Esophagus muscularis mucosa (tissue), 4 donors: ENCODE data around the gene GNPDA2. TPM values are rescaled to one million over a fixed set of nuclear protein-coding genes. Genes with fewer than 3 reads are reported as not detected.

Experiments used
- DNase-seq: peaks from one replicate; pipeline ENCODE4 v3.0.0-alpha.2; 2017; ENCODE audit errors: extremely low spot score
- H3K27ac ChIP-seq, 4 donors: fragments of 200-600 bp; sonication (generic); replicated peaks in 1 of 4; 1 replicate in 3 of 4; 2 replicates in 1 of 4; pipeline ENCODE4 v1.5.1; 2016 to 2019; ENCODE audit warnings: mild to moderate bottlenecking in 1 of 4
- H3K27me3 ChIP-seq, 4 donors: fragments of 200-600 bp; sonication (generic); one replicate each; pipeline versions ENCODE4 v1.5.1 to v1.6.0; 2016 to 2019
- H3K36me3 ChIP-seq, 4 donors: fragments of 200-600 bp; sonication (generic); one replicate each; pipeline ENCODE4 v1.5.1; 2016 to 2019
- H3K4me1 ChIP-seq, 4 donors: fragments of 200-600 bp; sonication (generic); one replicate each; pipeline ENCODE4 v1.5.1; 2016 to 2019
- H3K4me3 ChIP-seq, 4 donors: fragments of 200-600 bp; sonication (generic); 1 replicate in 2 of 4; 2 replicates in 2 of 4; pipeline ENCODE4 v1.5.1; 2016 to 2019; ENCODE audit warnings: mild to moderate bottlenecking in 4 of 4, moderate library complexity in 1 of 4
- H3K9me3 ChIP-seq, 4 donors: fragments of 200-600 bp; sonication (generic); 1 replicate in 3 of 4; 2 replicates in 1 of 4; pipeline ENCODE4 v1.5.1; 2016 to 2019
- CTCF ChIP-seq, 3 experiments: fragments of 200-600 bp in 2 of 3; fragments of 450-650 bp in 1 of 3; sonication (generic) in 2 of 3; IDR thresholded peaks; one replicate each; pipeline ENCODE4 v1.5.1; 2017 to 2019; ENCODE audit warnings: antibody characterized with exemption in 3 of 3, mild to moderate bottlenecking in 2 of 3, moderate library complexity in 1 of 3
- EP300 ChIP-seq: sonication (generic); formaldehyde crosslinking; IDR thresholded peaks from one replicate; pipeline ENCODE4 v1.6.1; 2017; ENCODE audit warnings: antibody characterized with exemption
- POLR2A ChIP-seq: fragments of 450-650 bp; IDR thresholded peaks from one replicate; pipeline ENCODE4 v1.6.1; 2017; ENCODE audit warnings: antibody characterized with exemption, moderate library complexity, mild to moderate bottlenecking, low read depth
- POLR2AphosphoS5 ChIP-seq, 2 donors: sonication (generic); formaldehyde crosslinking; IDR thresholded peaks; one replicate each; pipeline ENCODE4 v1.6.1; 2017; ENCODE audit warnings: antibody characterized with exemption in 2 of 2
- WGBS: methylation state at CpG from one replicate; pipeline ENCODE4 v1.1.5; 2018; 5-methylcytosine and 5-hydroxymethylcytosine counted together
- intact Hi-C: fragments of 100-400 bp; cut with DNase I; formaldehyde crosslinking; loops from one replicate; pipeline ENCODE4 v1.15.1; 2023
- total RNA-seq, 4 donors: library from RNA; depleted of rRNA; stranded (reverse); fragments of >200 nt; gene quantifications; one replicate each; pipeline versions ENCODE4 v1.1.0 to v1.2.1, GENCODE V29; 2016

Gene GNPDA2
- total RNA-seq, result 10 to 100 TPM; 16.9 to 42.4 (median 22.8) TPM

- H3K27ac ChIP-seq, result peak within 1 kb of the TSS; percentile 84 to 91 (median 86)
- no peaks in the 10 kb centered on the region for H3K9me3 ChIP-seq
- no peaks in the 10 kb centered on the region for H3K36me3 ChIP-seq
- H3K4me1 ChIP-seq, result peaks cover 8 to 36% (median 28%) of the 10 kb centered on the region in 4 donors
- peak; percentile 96 for DNase-seq
- peak in 1 of 3 experiments; percentile 21 for TF ChIP-seq CTCF (IDR thresholded peaks at IDR 0.05)
- peak; percentile 84 to 89 for TF ChIP-seq POLR2AphosphoS5 (IDR thresholded peaks at IDR 0.05)
- TF ChIP-seq EP300, result no peak
- TF ChIP-seq POLR2A, result no peak
- intact Hi-C loops, result no loop called here
- 1% methylated on average over 54 of the region's 65 CpGs for WGBS
- no peaks in the 10 kb centered on the region for H3K27me3 ChIP-seq
- H3K4me3 ChIP-seq, result peak within 1 kb of the TSS; percentile 73 to 85 (median 84)
These were observed at the start of gene GNPDA2 for GRCh38 chr4:44726038-44726871. Gene GNPDA2, minus strand, starts transcription at chr4:44726556. Its CDS starts 4,349 bp downstream, at chr4:44722207.

GRCh38 chr4:44772340-44772739 lies 46.0 kb upstream of the GNPDA2 start:
- H3K27me3 ChIP-seq, result no peaks in the 10 kb centered on the region
- no peaks in the 10 kb centered on the region for H3K9me3 ChIP-seq
- DNase-seq, result no peak
- 86% methylated on average over 6 of the region's 6 CpGs for WGBS
- H3K4me3 ChIP-seq, result no peak overlapping the region
- intact Hi-C loops, result no loop called here
- no peak overlapping the region for H3K27ac ChIP-seq
- TF ChIP-seq POLR2A (no peak), POLR2AphosphoS5 (IDR thresholded peaks at IDR 0.05) (no peak), EP300 (no peak), CTCF (IDR thresholded peaks at IDR 0.05) (no peak)
- H3K4me1 ChIP-seq, result peaks cover 0 to 20% (median 7%) of the 10 kb centered on the region in 4 donors
- no peaks in the 10 kb centered on the region for H3K36me3 ChIP-seq

- TF ChIP-seq POLR2A (no peak), EP300 (no peak), POLR2AphosphoS5 (IDR thresholded peaks at IDR 0.05) (no peak), CTCF (IDR thresholded peaks at IDR 0.05) (no peak)
- Histone ChIP-seq H3K9me3 (no peaks in the 10 kb centered on the region), H3K27ac (no peak overlapping the region), H3K4me3 (no peak overlapping the region), H3K4me1 (peaks cover 0 to 20% (median 7%) of the 10 kb centered on the region in 4 donors), H3K27me3 (no peaks in the 10 kb centered on the region), H3K36me3 (no peaks in the 10 kb centered on the region)
- intact Hi-C loops, result no loop called here
- 67% methylated on average over 1 of the region's 1 CpG for WGBS
- no peak for DNase-seq
These were observed 45.4 kb upstream of the GNPDA2 start for GRCh38 chr4:44771789-44772188.

- DNase-seq, result no peak
- no peak overlapping the region for H3K27ac ChIP-seq
- TF ChIP-seq POLR2AphosphoS5 (IDR thresholded peaks at IDR 0.05) (no peak), CTCF (IDR thresholded peaks at IDR 0.05) (no peak), POLR2A (no peak), EP300 (no peak)
- H3K4me1 ChIP-seq, result peaks cover 0 to 12% (median 7%) of the 10 kb centered on the region in 4 donors
- intact Hi-C loops, result no loop called here
- no peak overlapping the region for H3K4me3 ChIP-seq
- H3K9me3 ChIP-seq, result no peaks in the 10 kb centered on the region
- no peaks in the 10 kb centered on the region for H3K27me3 ChIP-seq
- H3K36me3 ChIP-seq, result no peaks in the 10 kb centered on the region
These were observed 40.1 kb upstream of the GNPDA2 start for GRCh38 chr4:44766453-44766852.
